ENCODE data around the gene CDC42EP2. TPM values are rescaled to one million over a fixed set of nuclear protein-coding genes. Genes with fewer than 3 reads are reported as not detected.

Gene CDC42EP2
- total RNA-seq, 1 donor from 2014 or later = 0.11 TPM

DNA sequence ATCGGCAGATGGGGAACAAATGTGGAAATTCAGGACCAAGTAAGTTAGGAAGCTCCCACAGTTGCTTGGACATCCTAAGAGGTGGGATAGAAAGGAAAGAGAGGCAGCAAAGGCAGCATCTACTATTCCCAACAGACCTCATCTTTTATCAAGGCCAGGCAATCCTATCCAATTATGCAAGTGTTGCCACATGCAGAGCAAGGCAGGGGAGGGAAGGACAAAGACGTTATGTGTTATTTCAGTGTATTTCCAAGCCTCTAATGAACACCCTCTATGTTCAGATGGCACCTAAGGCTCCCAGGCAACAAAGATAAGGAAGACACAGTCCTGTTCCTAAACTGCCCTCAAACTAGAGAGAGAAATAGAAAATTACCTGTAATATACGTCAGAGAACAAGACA lies 49.1 kb downstream of the CDC42EP2 start:
- Histone ChIP-seq H3F3A (ENCODE audit: low read depth) (no peaks in the 10 kb centered on the region), H3K4me2 (no peak overlapping the region), H3K4me3 (no peak overlapping the region), H3K79me2 (ENCODE audit: low read depth) (peaks cover 4% of the 10 kb centered on the region), H2AFZ (replicated peaks) (no peak overlapping the region), H3K9me3 (ENCODE audit: low read depth) (no peaks in the 10 kb centered on the region), H3K27ac (no peak overlapping the region), H3K27me3 (no peaks in the 10 kb centered on the region), H3K4me1 (peaks cover 10% of the 10 kb centered on the region), H4K20me1 (ENCODE audit: low read depth) (no peaks in the 10 kb centered on the region), H3K9ac (no peak overlapping the region), H3K36me3 (no peaks in the 10 kb centered on the region)
- TF ChIP-seq EZH2 (IDR thresholded peaks at IDR 0.05) (no peak), EZH2phosphoT487 (IDR thresholded peaks at IDR 0.05) (no peak)
- TF ChIP-seq, protein P1, sequence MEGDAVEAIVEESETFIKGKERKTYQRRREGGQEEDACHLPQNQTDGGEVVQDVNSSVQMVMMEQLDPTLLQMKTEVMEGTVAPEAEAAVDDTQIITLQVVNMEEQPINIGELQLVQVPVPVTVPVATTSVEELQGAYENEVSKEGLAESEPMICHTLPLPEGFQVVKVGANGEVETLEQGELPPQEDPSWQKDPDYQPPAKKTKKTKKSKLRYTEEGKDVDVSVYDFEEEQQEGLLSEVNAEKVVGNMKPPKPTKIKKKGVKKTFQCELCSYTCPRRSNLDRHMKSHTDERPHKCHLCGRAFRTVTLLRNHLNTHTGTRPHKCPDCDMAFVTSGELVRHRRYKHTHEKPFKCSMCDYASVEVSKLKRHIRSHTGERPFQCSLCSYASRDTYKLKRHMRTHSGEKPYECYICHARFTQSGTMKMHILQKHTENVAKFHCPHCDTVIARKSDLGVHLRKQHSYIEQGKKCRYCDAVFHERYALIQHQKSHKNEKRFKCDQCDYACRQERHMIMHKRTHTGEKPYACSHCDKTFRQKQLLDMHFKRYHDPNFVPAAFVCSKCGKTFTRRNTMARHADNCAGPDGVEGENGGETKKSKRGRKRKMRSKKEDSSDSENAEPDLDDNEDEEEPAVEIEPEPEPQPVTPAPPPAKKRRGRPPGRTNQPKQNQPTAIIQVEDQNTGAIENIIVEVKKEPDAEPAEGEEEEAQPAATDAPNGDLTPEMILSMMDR (IDR thresholded peaks at IDR 0.05) = no peak
- Mint-ChIP-seq H3K9me3 (no peaks in the 10 kb centered on the region), H3K4me1 (peaks cover 14% of the 10 kb centered on the region), H3K27me3 (ENCODE audit: insufficient read depth, low read depth) (peaks cover 7% of the 10 kb centered on the region), H3K4me3 (no peak overlapping the region), H3K36me3 (no peaks in the 10 kb centered on the region), H3K27ac (peak overlapping the region; percentile 1)
- DNase-seq (ENCODE audit: low spot score) = no peak

DNA sequence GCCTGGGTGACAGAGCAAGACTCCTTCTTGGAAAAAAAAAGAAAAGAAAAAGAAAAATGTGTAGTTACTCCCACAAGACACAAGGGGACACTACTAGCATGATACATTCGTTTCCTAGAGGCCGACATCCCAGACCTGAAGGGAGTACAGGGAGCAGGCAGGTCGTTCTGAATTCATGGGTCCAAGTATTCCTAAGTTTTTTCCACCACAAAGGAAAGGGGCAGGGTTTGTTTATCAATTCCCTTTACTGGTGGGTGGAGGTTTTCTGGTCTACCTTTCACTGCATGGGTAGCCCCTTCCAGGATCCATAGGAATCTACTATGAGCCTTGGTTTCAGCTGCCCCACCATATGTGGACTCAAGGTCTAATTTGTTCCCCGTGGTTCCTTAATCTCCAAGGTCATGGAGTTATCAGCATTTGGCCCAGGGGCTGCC lies 51.7 kb downstream of the CDC42EP2 start:
- Histone ChIP-seq H4K20me1 (ENCODE audit: low read depth) (no peaks in the 10 kb centered on the region), H3K9ac (no peak overlapping the region), H3K9me3 (ENCODE audit: low read depth) (no peaks in the 10 kb centered on the region), H3K27ac (no peak overlapping the region), H3K27me3 (no peaks in the 10 kb centered on the region), H3K4me3 (no peak overlapping the region), H3K79me2 (ENCODE audit: low read depth) (peaks cover 4% of the 10 kb centered on the region), H2AFZ (replicated peaks) (peak overlapping the region; percentile 39), H3F3A (ENCODE audit: low read depth) (no peaks in the 10 kb centered on the region), H3K4me2 (no peak overlapping the region), H3K4me1 (no peaks in the 10 kb centered on the region), H3K36me3 (no peaks in the 10 kb centered on the region)
- H3K27me3 Mint-ChIP-seq (ENCODE audit: insufficient read depth, low read depth) = peaks cover 10% of the 10 kb centered on the region
- peak; percentile 85 for DNase-seq (ENCODE audit: low spot score)
- H3K9me3 Mint-ChIP-seq = no peaks in the 10 kb centered on the region
- no peak overlapping the region for H3K4me3 Mint-ChIP-seq
- H3K27ac Mint-ChIP-seq = no peak overlapping the region
- no peaks in the 10 kb centered on the region for H3K36me3 Mint-ChIP-seq
- H3K4me1 Mint-ChIP-seq = peaks cover 22% of the 10 kb centered on the region
- TF ChIP-seq, protein P1 (IDR thresholded peaks at IDR 0.05) = peak; percentile 78
- no peak for TF ChIP-seq EZH2 (IDR thresholded peaks at IDR 0.05)
- TF ChIP-seq EZH2phosphoT487 (IDR thresholded peaks at IDR 0.05) = no peak

DNA sequence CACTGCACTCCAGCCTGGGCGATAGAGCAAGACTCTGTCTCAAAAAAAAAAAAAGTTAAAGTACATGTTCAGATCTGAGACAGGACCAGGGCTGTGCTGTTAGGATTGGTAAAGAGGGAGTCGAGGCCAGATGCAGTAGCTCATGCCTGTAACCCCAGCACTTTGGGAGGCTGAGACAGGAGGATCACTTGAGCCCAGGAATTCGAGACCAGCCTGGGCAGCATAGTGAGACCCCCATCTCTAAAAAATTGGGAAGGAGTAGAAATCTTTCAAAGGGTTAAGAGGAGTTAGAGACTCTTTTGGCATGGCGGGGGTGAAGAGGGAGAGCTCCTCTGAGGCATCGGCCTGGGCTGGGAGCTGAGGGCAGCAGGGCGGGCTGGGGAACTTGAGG lies 56.0 kb downstream of the CDC42EP2 start:
- Mint-ChIP-seq H3K36me3 (no peaks in the 10 kb centered on the region), H3K4me1 (peaks cover 18% of the 10 kb centered on the region), H3K9me3 (no peaks in the 10 kb centered on the region), H3K27ac (no peak overlapping the region), H3K27me3 (ENCODE audit: insufficient read depth, low read depth) (peaks cover 13% of the 10 kb centered on the region), H3K4me3 (no peak overlapping the region)
- no peak overlapping the region for H3K9ac ChIP-seq
- no peaks in the 10 kb centered on the region for H3K9me3 ChIP-seq (ENCODE audit: low read depth)
- H2AFZ ChIP-seq (replicated peaks) = no peak overlapping the region
- peaks cover 4% of the 10 kb centered on the region for H3K79me2 ChIP-seq (ENCODE audit: low read depth)
- no peak for DNase-seq (ENCODE audit: low spot score)
- no peak for TF ChIP-seq EZH2 (IDR thresholded peaks at IDR 0.05)
- TF ChIP-seq, protein P1 (IDR thresholded peaks at IDR 0.05) = no peak
- TF ChIP-seq EZH2phosphoT487 (IDR thresholded peaks at IDR 0.05) = no peak
- H3K36me3 ChIP-seq = no peaks in the 10 kb centered on the region
- no peak overlapping the region for H3K27ac ChIP-seq
- H3K27me3 ChIP-seq = no peaks in the 10 kb centered on the region
- no peaks in the 10 kb centered on the region for H3F3A ChIP-seq (ENCODE audit: low read depth)
- no peak overlapping the region for H3K4me2 ChIP-seq
- H4K20me1 ChIP-seq (ENCODE audit: low read depth) = no peaks in the 10 kb centered on the region
- no peaks in the 10 kb centered on the region for H3K4me1 ChIP-seq
- no peak overlapping the region for H3K4me3 ChIP-seq

Other genes with a start within 250 kb of the CDC42EP2 start
- gene CDCA5, start 230.8 kb upstream of the CDC42EP2 start, total RNA-seq (ENCODE audit: low replicate concordance) = 46.7 and 57.3 TPM in 2 replicates
- gene ZFPL1, start 230.6 kb upstream of the CDC42EP2 start, total RNA-seq (ENCODE audit: low replicate concordance) = 12.6 and 36.1 TPM in 2 replicates
- 80.4 and 252 TPM in 2 replicates for gene VPS51, start 218.7 kb upstream of the CDC42EP2 start, total RNA-seq (ENCODE audit: low replicate concordance)
- gene TM7SF2, start 203.0 kb upstream of the CDC42EP2 start, total RNA-seq (ENCODE audit: low replicate concordance) = 36.1 and 109 TPM in 2 replicates
- 1.5 and 8.1 TPM in 2 replicates for gene ZNHIT2, start 197.2 kb upstream of the CDC42EP2 start, total RNA-seq (ENCODE audit: low replicate concordance)
- 227 and 288 TPM in 2 replicates for gene FAU, start 192.7 kb upstream of the CDC42EP2 start, total RNA-seq (ENCODE audit: low replicate concordance)
- gene MRPL49, start 192.5 kb upstream of the CDC42EP2 start, total RNA-seq (ENCODE audit: low replicate concordance) = 38.3 and 57.5 TPM in 2 replicates
- 7.2 and 12.0 TPM in 2 replicates for gene SYVN1, start 180.3 kb upstream of the CDC42EP2 start, total RNA-seq (ENCODE audit: low replicate concordance)
- not detected in 2 replicates for gene SPDYC, start 144.6 kb upstream of the CDC42EP2 start, total RNA-seq (ENCODE audit: low replicate concordance)
- 24.3 and 57.3 TPM in 2 replicates for gene CAPN1, start 132.9 kb upstream of the CDC42EP2 start, total RNA-seq (ENCODE audit: low replicate concordance)
- gene POLA2, start 52.9 kb upstream of the CDC42EP2 start, total RNA-seq (ENCODE audit: low replicate concordance) = 33.3 and 47.7 TPM in 2 replicates
- gene DPF2, start 19.0 kb downstream of the CDC42EP2 start, total RNA-seq (ENCODE audit: low replicate concordance) = 63.3 and 72.1 TPM in 2 replicates
- 2.5 and 4.3 TPM in 2 replicates for gene TIGD3, start 39.9 kb downstream of the CDC42EP2 start, total RNA-seq (ENCODE audit: low replicate concordance)
- gene SLC25A45, start 67.8 kb downstream of the CDC42EP2 start, total RNA-seq (ENCODE audit: low replicate concordance) = 0.47 and 1.2 TPM in 2 replicates
- 5.8 and 28.3 TPM in 2 replicates for gene FRMD8, start 71.8 kb downstream of the CDC42EP2 start, total RNA-seq (ENCODE audit: low replicate concordance)
- gene NEAT1, start 107.9 kb downstream of the CDC42EP2 start, total RNA-seq (ENCODE audit: low replicate concordance) = 2.8 and 4.0 TPM in 2 replicates
- 5,397 and 9,030 TPM in 2 replicates for gene MALAT1, start 184.2 kb downstream of the CDC42EP2 start, total RNA-seq (ENCODE audit: low replicate concordance)
- gene SCYL1, start 210.2 kb downstream of the CDC42EP2 start, total RNA-seq (ENCODE audit: low replicate concordance) = 16.9 and 45.2 TPM in 2 replicates
- 1.2 and 6.1 TPM in 2 replicates for gene LTBP3, start 243.5 kb downstream of the CDC42EP2 start, total RNA-seq (ENCODE audit: low replicate concordance)